K562 (cell line): ENCODE results near the gene RFC2. TPM values are rescaled to one million over a fixed set of nuclear protein-coding genes. Genes with fewer than 3 reads are reported as not detected.
A peak's percentile ranks its signal among the peaks of the same experiment; 100 is the strongest.

Experiments used
- BDP1 ChIP-seq: IDR thresholded peaks from 3 replicates; pipeline ENCODE4 v1.6.1; 2011; ENCODE audit not compliant: insufficient read length, insufficient read depth
- CEBPG ChIP-seq, 3 experiments: fragments of 200-800 bp in 1 of 3; sonication (Bioruptor generic) in 1 of 3; sonication (generic) in 1 of 3; formaldehyde crosslinking in 1 of 3; IDR thresholded peaks in 2 of 3; conservative IDR thresholded peaks in 1 of 3; 2 replicates each; pipeline versions ENCODE4 v1.6.1 to v1.8.0; 2016 to 2022; ENCODE audit warnings: missing compliant biosample characterization in 2 of 3, missing genetic modification characterization in 2 of 3, mild to moderate bottlenecking in 1 of 3, missing genetic modification reagents in 1 of 3
- FOXP1 ChIP-seq: sonication (generic); formaldehyde crosslinking; IDR thresholded peaks from 2 replicates; pipeline ENCODE4 v1.8.0; 2022; ENCODE audit warnings: mild to moderate bottlenecking, missing genetic modification reagents
- HDAC1 ChIP-seq, 2 experiments: fragments of 450-650 bp; IDR thresholded peaks; 2 replicates each; pipeline ENCODE4 v1.6.1; 2016 to 2017; ENCODE audit warnings: inconsistent platforms in 1 of 2, mild to moderate bottlenecking in 1 of 2, moderate library complexity in 1 of 2
- NEUROD1 ChIP-seq: fragments of 150-350 bp; IDR thresholded peaks from 2 replicates; pipeline ENCODE4 v1.6.1; 2014; ENCODE audit warnings: borderline replicate concordance, low read length, low read depth; ENCODE audit not compliant: partially characterized antibody
- NFIX ChIP-seq: fragments of 250-450 bp; sonication (Bioruptor Pico); IDR thresholded peaks from 2 replicates; pipeline ENCODE4 v1.4.0; 2020; ENCODE audit warnings: low read depth, mild to moderate bottlenecking, moderate library complexity
- RFX1 ChIP-seq: fragments of 450-650 bp; IDR thresholded peaks from 2 replicates; pipeline ENCODE4 v1.6.1; 2016; ENCODE audit warnings: mild to moderate bottlenecking, moderate library complexity
- TBP ChIP-seq: optimal IDR thresholded peaks from 2 replicates; pipeline ENCODE3; 2011; ENCODE audit warnings: low read depth, low read length, improper control_type of control experiment
- YBX1 ChIP-seq: fragments of 450-650 bp; IDR thresholded peaks from 2 replicates; pipeline ENCODE4 v1.7.1; 2016; ENCODE audit warnings: mild to moderate bottlenecking
- ZNF444 ChIP-seq: fragments of 250-450 bp; sonication (Bioruptor Pico); IDR thresholded peaks from 2 replicates; pipeline ENCODE4 v1.4.0; 2020; ENCODE audit warnings: mild to moderate bottlenecking, moderate library complexity
- polyA plus RNA-seq, 8 experiments: library from polyadenylated mRNA; depleted of rRNA in 4 of 8; stranded (reverse) in 5 of 8; unstranded in 3 of 8; fragments of >200 nt; fragmentation: Nextera tagmentation in 2 of 8; fragmentation: Illumina TruSeq in 1 of 8; extraction: Ambion mirVana in 2 of 8; extraction: Trizol in 1 of 8; gene quantifications; 2 replicates each; pipeline versions ENCODE4 v1.2.1 to v1.2.3, GENCODE V29; 2011 to 2014; ENCODE audit warnings: inconsistent platforms in 1 of 8, missing spikeins in 1 of 8
- total RNA-seq, 7 experiments: library from RNA; depleted of rRNA in 6 of 7; stranded (reverse); fragments of >200 nt in 6 of 7; fragmentation: Illumina TruSeq in 2 of 7; extraction: Trizol in 2 of 7; gene quantifications; 2 replicates each; pipeline versions ENCODE4 v1.2.1 to v1.2.3, GENCODE V29; 2011 to 2021; ENCODE audit warnings: low replicate concordance in 1 of 7
- TF ChIP-seq, protein P1 (sequence below): fragments of 450-650 bp; formaldehyde crosslinking; IDR thresholded peaks from 2 replicates; pipeline ENCODE4 v1.4.0; 2020; ENCODE audit warnings: mild to moderate bottlenecking, moderate library complexity
- TF ChIP-seq, protein P2 (sequence below): fragments of 250-450 bp; sonication (Bioruptor Pico); IDR thresholded peaks from 2 replicates; pipeline ENCODE4 v1.4.0; 2020
- TF ChIP-seq, protein P3 (sequence below): fragments of 450-650 bp; IDR thresholded peaks from 2 replicates; pipeline ENCODE4 v1.6.1; 2016; ENCODE audit warnings: mild to moderate bottlenecking
- TF ChIP-seq, protein P4 (sequence below): fragments of 450-650 bp; formaldehyde crosslinking; IDR thresholded peaks from 2 replicates; pipeline ENCODE4 v1.4.0; 2020; ENCODE audit warnings: mild to moderate bottlenecking
- TF ChIP-seq, protein P5 (sequence below): fragments of 450-650 bp; formaldehyde crosslinking; IDR thresholded peaks from 2 replicates; pipeline ENCODE4 v1.4.0; 2020; ENCODE audit warnings: mild to moderate bottlenecking, moderate library complexity

Gene RFC2
- total and polyA plus RNA-seq, 9 of the 15 experiments (the other 6 are each of a cell fraction or from before 2014, with no cell fraction given) = 32.5 to 161 (median 102) TPM

DNA sequence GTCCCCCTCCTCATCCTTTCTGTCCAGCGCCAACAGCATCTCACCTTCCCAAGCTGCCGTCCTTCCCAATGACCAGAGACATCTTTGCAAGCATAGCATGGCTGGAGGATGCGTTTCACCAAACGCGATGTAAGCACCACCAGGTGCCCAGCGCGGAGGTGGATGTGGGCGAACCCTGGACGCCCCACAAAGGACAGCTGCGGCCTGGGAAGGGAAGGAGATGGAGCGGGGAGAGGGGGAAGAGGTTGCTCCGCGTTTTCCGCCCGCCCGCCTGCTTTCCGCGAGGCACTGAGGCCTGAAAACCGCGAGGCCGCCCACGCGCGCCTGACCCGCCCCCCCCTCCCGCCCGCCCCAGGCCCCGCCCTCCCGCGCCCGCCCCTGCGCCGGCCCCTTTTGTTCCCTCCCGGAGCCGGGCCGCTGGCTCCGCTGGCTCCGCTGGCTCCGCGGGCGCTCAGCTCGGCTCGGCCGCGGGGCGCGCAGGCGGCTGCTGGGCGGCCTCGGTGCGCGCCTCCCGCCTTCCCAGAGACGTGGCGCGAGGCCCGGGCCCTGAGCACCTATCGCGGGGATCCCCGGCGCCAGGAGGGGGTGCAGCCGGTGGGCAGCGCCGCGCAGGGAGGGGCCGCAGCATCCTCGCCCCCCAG lies 34.9 kb upstream of the RFC2 start, which contains the start of gene CLIP2 (continued):
- TF ChIP-seq, protein P1, sequence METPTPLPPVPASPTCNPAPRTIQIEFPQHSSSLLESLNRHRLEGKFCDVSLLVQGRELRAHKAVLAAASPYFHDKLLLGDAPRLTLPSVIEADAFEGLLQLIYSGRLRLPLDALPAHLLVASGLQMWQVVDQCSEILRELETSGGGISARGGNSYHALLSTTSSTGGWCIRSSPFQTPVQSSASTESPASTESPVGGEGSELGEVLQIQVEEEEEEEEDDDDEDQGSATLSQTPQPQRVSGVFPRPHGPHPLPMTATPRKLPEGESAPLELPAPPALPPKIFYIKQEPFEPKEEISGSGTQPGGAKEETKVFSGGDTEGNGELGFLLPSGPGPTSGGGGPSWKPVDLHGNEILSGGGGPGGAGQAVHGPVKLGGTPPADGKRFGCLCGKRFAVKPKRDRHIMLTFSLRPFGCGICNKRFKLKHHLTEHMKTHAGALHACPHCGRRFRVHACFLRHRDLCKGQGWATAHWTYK (CRISPR knock-in tag) = peak; percentile 17; the same call in 1 of the 2 replicates
- no peak for TF ChIP-seq BDP1
- TF ChIP-seq, protein P2, sequence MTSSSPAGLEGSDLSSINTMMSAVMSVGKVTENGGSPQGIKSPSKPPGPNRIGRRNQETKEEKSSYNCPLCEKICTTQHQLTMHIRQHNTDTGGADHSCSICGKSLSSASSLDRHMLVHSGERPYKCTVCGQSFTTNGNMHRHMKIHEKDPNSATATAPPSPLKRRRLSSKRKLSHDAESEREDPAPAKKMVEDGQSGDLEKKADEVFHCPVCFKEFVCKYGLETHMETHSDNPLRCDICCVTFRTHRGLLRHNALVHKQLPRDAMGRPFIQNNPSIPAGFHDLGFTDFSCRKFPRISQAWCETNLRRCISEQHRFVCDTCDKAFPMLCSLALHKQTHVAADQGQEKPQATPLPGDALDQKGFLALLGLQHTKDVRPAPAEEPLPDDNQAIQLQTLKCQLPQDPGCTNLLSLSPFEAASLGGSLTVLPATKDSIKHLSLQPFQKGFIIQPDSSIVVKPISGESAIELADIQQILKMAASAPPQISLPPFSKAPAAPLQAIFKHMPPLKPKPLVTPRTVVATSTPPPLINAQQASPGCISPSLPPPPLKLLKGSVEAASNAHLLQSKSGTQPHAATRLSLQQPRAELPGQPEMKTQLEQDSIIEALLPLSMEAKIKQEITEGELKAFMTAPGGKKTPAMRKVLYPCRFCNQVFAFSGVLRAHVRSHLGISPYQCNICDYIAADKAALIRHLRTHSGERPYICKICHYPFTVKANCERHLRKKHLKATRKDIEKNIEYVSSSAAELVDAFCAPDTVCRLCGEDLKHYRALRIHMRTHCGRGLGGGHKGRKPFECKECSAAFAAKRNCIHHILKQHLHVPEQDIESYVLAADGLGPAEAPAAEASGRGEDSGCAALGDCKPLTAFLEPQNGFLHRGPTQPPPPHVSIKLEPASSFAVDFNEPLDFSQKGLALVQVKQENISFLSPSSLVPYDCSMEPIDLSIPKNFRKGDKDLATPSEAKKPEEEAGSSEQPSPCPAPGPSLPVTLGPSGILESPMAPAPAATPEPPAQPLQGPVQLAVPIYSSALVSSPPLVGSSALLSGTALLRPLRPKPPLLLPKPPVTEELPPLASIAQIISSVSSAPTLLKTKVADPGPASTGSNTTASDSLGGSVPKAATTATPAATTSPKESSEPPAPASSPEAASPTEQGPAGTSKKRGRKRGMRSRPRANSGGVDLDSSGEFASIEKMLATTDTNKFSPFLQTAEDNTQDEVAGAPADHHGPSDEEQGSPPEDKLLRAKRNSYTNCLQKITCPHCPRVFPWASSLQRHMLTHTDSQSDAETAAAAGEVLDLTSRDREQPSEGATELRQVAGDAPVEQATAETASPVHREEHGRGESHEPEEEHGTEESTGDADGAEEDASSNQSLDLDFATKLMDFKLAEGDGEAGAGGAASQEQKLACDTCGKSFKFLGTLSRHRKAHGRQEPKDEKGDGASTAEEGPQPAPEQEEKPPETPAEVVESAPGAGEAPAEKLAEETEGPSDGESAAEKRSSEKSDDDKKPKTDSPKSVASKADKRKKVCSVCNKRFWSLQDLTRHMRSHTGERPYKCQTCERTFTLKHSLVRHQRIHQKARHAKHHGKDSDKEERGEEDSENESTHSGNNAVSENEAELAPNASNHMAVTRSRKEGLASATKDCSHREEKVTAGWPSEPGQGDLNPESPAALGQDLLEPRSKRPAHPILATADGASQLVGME = 0 out of 2 replicates have a peak, but pooled peaks have one; percentile 51
- peak; percentile 8 for TF ChIP-seq TBP
- TF ChIP-seq RFX1 = no peak
- no peak for TF ChIP-seq CEBPG (CRISPR knock-in tag; IDR thresholded peaks at IDR 0.05)
- no peak for TF ChIP-seq CEBPG (tag; conservative IDR thresholded peaks at IDR 0.05 in 1 of 2, IDR thresholded peaks at IDR 0.05 in 1 of 2)
- TF ChIP-seq ZNF444 (CRISPR knock-in tag) = no peak
- TF ChIP-seq, protein P3, sequence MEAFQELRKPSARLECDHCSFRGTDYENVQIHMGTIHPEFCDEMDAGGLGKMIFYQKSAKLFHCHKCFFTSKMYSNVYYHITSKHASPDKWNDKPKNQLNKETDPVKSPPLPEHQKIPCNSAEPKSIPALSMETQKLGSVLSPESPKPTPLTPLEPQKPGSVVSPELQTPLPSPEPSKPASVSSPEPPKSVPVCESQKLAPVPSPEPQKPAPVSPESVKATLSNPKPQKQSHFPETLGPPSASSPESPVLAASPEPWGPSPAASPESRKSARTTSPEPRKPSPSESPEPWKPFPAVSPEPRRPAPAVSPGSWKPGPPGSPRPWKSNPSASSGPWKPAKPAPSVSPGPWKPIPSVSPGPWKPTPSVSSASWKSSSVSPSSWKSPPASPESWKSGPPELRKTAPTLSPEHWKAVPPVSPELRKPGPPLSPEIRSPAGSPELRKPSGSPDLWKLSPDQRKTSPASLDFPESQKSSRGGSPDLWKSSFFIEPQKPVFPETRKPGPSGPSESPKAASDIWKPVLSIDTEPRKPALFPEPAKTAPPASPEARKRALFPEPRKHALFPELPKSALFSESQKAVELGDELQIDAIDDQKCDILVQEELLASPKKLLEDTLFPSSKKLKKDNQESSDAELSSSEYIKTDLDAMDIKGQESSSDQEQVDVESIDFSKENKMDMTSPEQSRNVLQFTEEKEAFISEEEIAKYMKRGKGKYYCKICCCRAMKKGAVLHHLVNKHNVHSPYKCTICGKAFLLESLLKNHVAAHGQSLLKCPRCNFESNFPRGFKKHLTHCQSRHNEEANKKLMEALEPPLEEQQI = no peak
- TF ChIP-seq NFIX (CRISPR knock-in tag) = no peak
- no peak for TF ChIP-seq YBX1
- no peak for TF ChIP-seq NEUROD1
- TF ChIP-seq, protein P4, sequence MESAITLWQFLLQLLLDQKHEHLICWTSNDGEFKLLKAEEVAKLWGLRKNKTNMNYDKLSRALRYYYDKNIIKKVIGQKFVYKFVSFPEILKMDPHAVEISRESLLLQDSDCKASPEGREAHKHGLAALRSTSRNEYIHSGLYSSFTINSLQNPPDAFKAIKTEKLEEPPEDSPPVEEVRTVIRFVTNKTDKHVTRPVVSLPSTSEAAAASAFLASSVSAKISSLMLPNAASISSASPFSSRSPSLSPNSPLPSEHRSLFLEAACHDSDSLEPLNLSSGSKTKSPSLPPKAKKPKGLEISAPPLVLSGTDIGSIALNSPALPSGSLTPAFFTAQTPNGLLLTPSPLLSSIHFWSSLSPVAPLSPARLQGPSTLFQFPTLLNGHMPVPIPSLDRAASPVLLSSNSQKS (CRISPR knock-in tag) = no peak
- 0 out of 2 replicates have a peak, but pooled peaks have one; percentile 20 for TF ChIP-seq FOXP1 (CRISPR knock-in tag)
- TF ChIP-seq, protein P5, sequence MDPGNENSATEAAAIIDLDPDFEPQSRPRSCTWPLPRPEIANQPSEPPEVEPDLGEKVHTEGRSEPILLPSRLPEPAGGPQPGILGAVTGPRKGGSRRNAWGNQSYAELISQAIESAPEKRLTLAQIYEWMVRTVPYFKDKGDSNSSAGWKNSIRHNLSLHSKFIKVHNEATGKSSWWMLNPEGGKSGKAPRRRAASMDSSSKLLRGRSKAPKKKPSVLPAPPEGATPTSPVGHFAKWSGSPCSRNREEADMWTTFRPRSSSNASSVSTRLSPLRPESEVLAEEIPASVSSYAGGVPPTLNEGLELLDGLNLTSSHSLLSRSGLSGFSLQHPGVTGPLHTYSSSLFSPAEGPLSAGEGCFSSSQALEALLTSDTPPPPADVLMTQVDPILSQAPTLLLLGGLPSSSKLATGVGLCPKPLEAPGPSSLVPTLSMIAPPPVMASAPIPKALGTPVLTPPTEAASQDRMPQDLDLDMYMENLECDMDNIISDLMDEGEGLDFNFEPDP (CRISPR knock-in tag) = 0 out of 2 replicates have a peak, but pooled peaks have one; percentile 36
- TF ChIP-seq HDAC1 (IDR thresholded peaks at IDR 0.05) = peak in 1 of 2 experiments; percentile 35; a peak in 1 of 4 replicates
